PFSK-1 (cell line): ENCODE measurements around the gene USHBP1.

Source experiments
- POLR2AphosphoS5 ChIP-seq: IDR thresholded peaks from 2 replicates; pipeline ENCODE4 v1.6.1; 2012; ENCODE audit warnings: low read depth, mild to moderate bottlenecking, control low read depth, low read length, moderate library complexity
- REST ChIP-seq, 2 experiments: IDR thresholded peaks; 2 replicates each; pipeline versions ENCODE4 v1.6.1 to v1.8.0; 2011 to 2012; ENCODE audit warnings: low read depth in 2 of 2, low read length in 2 of 2, control low read depth in 1 of 2, inconsistent platforms in 1 of 2, mild to moderate bottlenecking in 1 of 2, moderate library complexity in 1 of 2; ENCODE audit not compliant: insufficient read depth in 1 of 2
- SIN3A ChIP-seq: IDR thresholded peaks from 2 replicates; pipeline ENCODE4 v1.6.1; 2012; ENCODE audit warnings: mild to moderate bottlenecking, low read length, moderate library complexity, borderline replicate concordance; ENCODE audit not compliant: insufficient read depth

- TF ChIP-seq SIN3A (no peak), POLR2AphosphoS5 (peak; percentile 52), REST (IDR thresholded peaks at IDR 0.05; ENCODE audit: insufficient read depth in 1 of 2, low read depth in 2 of 2, low read length in 2 of 2) (no peak)
Measured at GRCh38 chr19:17229890-17230289, 34.7 kb downstream of the USHBP1 start.
